BLaER1 (cell line): ENCODE data around the gene APOC3.

ENCODE experiments used
- H3K27ac ChIP-seq: shearing (Covaris generic); formaldehyde crosslinking; 2 replicates; pipeline ENCODE4 v1.8.1; 2022
- H3K27me3 ChIP-seq: shearing (Covaris generic); formaldehyde crosslinking; 2 replicates; pipeline ENCODE4 v1.8.1; 2022
- H3K36me3 ChIP-seq: shearing (Covaris generic); formaldehyde crosslinking; 2 replicates; pipeline ENCODE4 v1.8.1; 2022
- H3K4me1 ChIP-seq: shearing (Covaris generic); formaldehyde crosslinking; 2 replicates; pipeline ENCODE4 v1.8.1; 2022
- H3K4me2 ChIP-seq: shearing (Covaris generic); formaldehyde crosslinking; 2 replicates; pipeline ENCODE4 v1.8.1; 2022
- H3K4me3 ChIP-seq: shearing (Covaris generic); formaldehyde crosslinking; 2 replicates; pipeline ENCODE4 v1.8.1; 2022
- H3K9ac ChIP-seq: shearing (Covaris generic); formaldehyde crosslinking; 2 replicates; pipeline ENCODE4 v1.8.1; 2022
- H3K9me3 ChIP-seq: shearing (Covaris generic); formaldehyde crosslinking; 2 replicates; pipeline ENCODE4 v1.8.1; 2022
- H4K20me1 ChIP-seq: shearing (Covaris generic); formaldehyde crosslinking; 2 replicates; pipeline ENCODE4 v1.8.1; 2022
- Cebpa-rat ChIP-seq: shearing (Covaris generic); IDR thresholded peaks from 2 replicates; pipeline ENCODE4 v1.8.1; 2022

The APOC3 gene

GRCh38 chr11:116829525-116830183 lies at the start of gene APOC3:
Gene APOC3 (plus strand): TSS chr11:116829907. CDS start chr11:116830583, 676 bp downstream.
- Histone ChIP-seq H3K36me3 (no peaks in the 10 kb centered on the region), H4K20me1 (no peaks in the 10 kb centered on the region), H3K4me3 (no peak within 1 kb of the TSS), H3K4me1 (peaks cover 23% of the 10 kb centered on the region), H3K9me3 (no peaks in the 10 kb centered on the region), H3K9ac (0 out of 2 replicates have a peak within 1 kb of the TSS, but pooled peaks have one; percentile 45), H3K4me2 (peak within 1 kb of the TSS; percentile 75), H3K27ac (peak within 1 kb of the TSS; percentile 41; the same call in 1 of the 2 replicates), H3K27me3 (no peaks in the 10 kb centered on the region)
- TF ChIP-seq Cebpa-rat, result no peak

- Histone ChIP-seq H3K9ac (no peak overlapping the region), H4K20me1 (peaks cover 2% of the 10 kb centered on the region; the same call in 1 of the 2 replicates), H3K27me3 (no peaks in the 10 kb centered on the region), H3K4me2 (no peak overlapping the region), H3K4me1 (peaks cover 14% of the 10 kb centered on the region), H3K36me3 (peaks cover 92% of the 10 kb centered on the region), H3K27ac (no peak overlapping the region), H3K4me3 (no peak overlapping the region), H3K9me3 (no peaks in the 10 kb centered on the region)
- TF ChIP-seq Cebpa-rat, result no peak
Measured at GRCh38 chr11:116782728-116783127, 47.0 kb upstream of the APOC3 start.

GRCh38 chr11:116786326-116786725 lies 43.4 kb upstream of the APOC3 start:
- 0 out of 2 replicates have a peak overlapping the region, but pooled peaks have one; percentile 90 for H3K9ac ChIP-seq
- peaks cover 25% of the 10 kb centered on the region for H3K4me1 ChIP-seq
- peak overlapping the region; percentile 94 for H3K4me2 ChIP-seq
- no peaks in the 10 kb centered on the region for H3K9me3 ChIP-seq
- TF ChIP-seq Cebpa-rat, result no peak
- peak overlapping the region; percentile 96 for H3K4me3 ChIP-seq
- H3K27ac ChIP-seq, result no peak overlapping the region
- H4K20me1 ChIP-seq, result no peaks in the 10 kb centered on the region; the same call in 1 of the 2 replicates
- peaks cover 56% of the 10 kb centered on the region for H3K36me3 ChIP-seq
- no peaks in the 10 kb centered on the region for H3K27me3 ChIP-seq

- peak overlapping the region; percentile 84 for H3K27ac ChIP-seq
- no peaks in the 10 kb centered on the region; the same call in 1 of the 2 replicates for H4K20me1 ChIP-seq
- peaks cover 25% of the 10 kb centered on the region for H3K4me1 ChIP-seq
- peak overlapping the region; percentile 94 for H3K4me2 ChIP-seq
- peaks cover 49% of the 10 kb centered on the region for H3K36me3 ChIP-seq
- peak overlapping the region; percentile 90 for H3K9ac ChIP-seq
- no peaks in the 10 kb centered on the region for H3K27me3 ChIP-seq
- H3K4me3 ChIP-seq, result peak overlapping the region; percentile 96
- no peaks in the 10 kb centered on the region for H3K9me3 ChIP-seq
- TF ChIP-seq Cebpa-rat, result no peak
Measured at GRCh38 chr11:116786966-116787365, 42.7 kb upstream of the APOC3 start.

GRCh38 chr11:116787436-116787785 lies 42.3 kb upstream of the APOC3 start:
- H3K9me3 ChIP-seq, result no peaks in the 10 kb centered on the region
- no peak for TF ChIP-seq Cebpa-rat
- H4K20me1 ChIP-seq, result no peaks in the 10 kb centered on the region; the same call in 1 of the 2 replicates
- H3K36me3 ChIP-seq, result peaks cover 45% of the 10 kb centered on the region
- H3K27ac ChIP-seq, result peak overlapping the region; percentile 84
- no peaks in the 10 kb centered on the region for H3K27me3 ChIP-seq
- H3K9ac ChIP-seq, result peak overlapping the region; percentile 90
- peak overlapping the region; percentile 94 for H3K4me2 ChIP-seq
- peak overlapping the region; percentile 96 for H3K4me3 ChIP-seq
- peaks cover 25% of the 10 kb centered on the region for H3K4me1 ChIP-seq

GRCh38 chr11:116787786-116788486 lies 41.8 kb upstream of the APOC3 start, which contains the start of gene ZPR1:
Gene ZPR1 (minus strand): TSS chr11:116788023. CDS start chr11:116787990, 33 bp downstream.
- Histone ChIP-seq H3K36me3 (peaks cover 40% of the 10 kb centered on the region), H3K9me3 (no peaks in the 10 kb centered on the region), H3K9ac (peak within 1 kb of the TSS; percentile 90), H4K20me1 (no peaks in the 10 kb centered on the region; the same call in 1 of the 2 replicates), H3K4me1 (peaks cover 25% of the 10 kb centered on the region), H3K27ac (peak within 1 kb of the TSS; percentile 84), H3K27me3 (no peaks in the 10 kb centered on the region), H3K4me3 (peak within 1 kb of the TSS; percentile 96), H3K4me2 (peak within 1 kb of the TSS; percentile 94)
- no peak for TF ChIP-seq Cebpa-rat

GRCh38 chr11:116788534-116788933 lies 41.2 kb upstream of the APOC3 start:
- Histone ChIP-seq H3K9ac (peak overlapping the region; percentile 90), H3K27ac (peak overlapping the region; percentile 84), H3K9me3 (no peaks in the 10 kb centered on the region), H3K4me1 (peaks cover 25% of the 10 kb centered on the region), H4K20me1 (no peaks in the 10 kb centered on the region), H3K27me3 (no peaks in the 10 kb centered on the region), H3K4me3 (peak overlapping the region; percentile 96), H3K4me2 (peak overlapping the region; percentile 94), H3K36me3 (peaks cover 34% of the 10 kb centered on the region)
- no peak for TF ChIP-seq Cebpa-rat

- no peaks in the 10 kb centered on the region for H4K20me1 ChIP-seq
- no peak overlapping the region for H3K9ac ChIP-seq
- no peak for TF ChIP-seq Cebpa-rat
- H3K9me3 ChIP-seq, result no peaks in the 10 kb centered on the region
- peak overlapping the region; percentile 94 for H3K4me2 ChIP-seq
- H3K4me1 ChIP-seq, result peaks cover 25% of the 10 kb centered on the region
- no peak overlapping the region for H3K4me3 ChIP-seq
- peaks cover 29% of the 10 kb centered on the region for H3K36me3 ChIP-seq
- H3K27ac ChIP-seq, result no peak overlapping the region
- no peaks in the 10 kb centered on the region for H3K27me3 ChIP-seq
Measured at GRCh38 chr11:116788975-116789374, 40.7 kb upstream of the APOC3 start.

GRCh38 chr11:116790167-116791001 lies 39.3 kb upstream of the APOC3 start:
- H3K4me3 ChIP-seq, result no peak overlapping the region
- H3K36me3 ChIP-seq, result peaks cover 15% of the 10 kb centered on the region
- no peak for TF ChIP-seq Cebpa-rat
- H4K20me1 ChIP-seq, result no peaks in the 10 kb centered on the region
- H3K27me3 ChIP-seq, result no peaks in the 10 kb centered on the region
- H3K27ac ChIP-seq, result no peak overlapping the region
- H3K4me1 ChIP-seq, result peaks cover 25% of the 10 kb centered on the region
- no peak overlapping the region for H3K9ac ChIP-seq
- no peak overlapping the region for H3K4me2 ChIP-seq
- H3K9me3 ChIP-seq, result no peaks in the 10 kb centered on the region
